ENCODE results near the gene DAO.

- TF ChIP-seq EP300 (conservative IDR thresholded peaks at IDR 0.05; ENCODE audit: poor library complexity, severe bottlenecking) (no peak), CTCF (IDR thresholded peaks at IDR 0.05; ENCODE audit: poor library complexity, severe bottlenecking) (no peak), RAD21 (conservative IDR thresholded peaks at IDR 0.05) (no peak), REST (IDR thresholded peaks at IDR 0.05; ENCODE audit: borderline replicate concordance) (no peak), EZH2 (IDR thresholded peaks at IDR 0.05; ENCODE audit: borderline replicate concordance, insufficient read depth, low read length, poor library complexity, severe bottlenecking) (no peak), POLR2AphosphoS5 (IDR thresholded peaks at IDR 0.05) (no peak)
Observed at GRCh38 chr12:108906971-108907370, 27.1 kb downstream of the DAO start.

All from neural cell (in vitro differentiated cells).